ENCODE results near the gene GNG8.

Gene GNG8

GRCh38 chr19:46618670-46619231 is 17.3 kb downstream of the GNG8 start:
- no peak for DNase-seq (ENCODE audit: low read depth)

- DNase-seq (ENCODE audit: low read depth): no peak
These were observed 18.4 kb downstream of the GNG8 start for GRCh38 chr19:46617601-46618000.

GRCh38 chr19:46616631-46617322 is 19.2 kb downstream of the GNG8 start:
- no peak for DNase-seq (ENCODE audit: low read depth)

- DNase-seq (ENCODE audit: low read depth): no peak
These were observed 20.0 kb downstream of the GNG8 start for GRCh38 chr19:46615966-46616365.

GRCh38 chr19:46614114-46614722 is 21.8 kb downstream of the GNG8 start:
- DNase-seq (ENCODE audit: low read depth): no peak

- DNase-seq (ENCODE audit: low read depth): no peak
These were observed 22.5 kb downstream of the GNG8 start for GRCh38 chr19:46613525-46613924.

- DNase-seq (ENCODE audit: low read depth): no peak
These were observed 24.2 kb downstream of the GNG8 start for GRCh38 chr19:46611776-46612175.

- no peak for DNase-seq (ENCODE audit: low read depth)
These were observed 24.9 kb downstream of the GNG8 start for GRCh38 chr19:46610851-46611770.

- DNase-seq (ENCODE audit: low read depth): no peak
These were observed 25.6 kb downstream of the GNG8 start for GRCh38 chr19:46610413-46610775.

- no peak for DNase-seq (ENCODE audit: low read depth)
These were observed 26.2 kb downstream of the GNG8 start for GRCh38 chr19:46609511-46610412.

- DNase-seq (ENCODE audit: low read depth): no peak
These were observed 27.2 kb downstream of the GNG8 start for GRCh38 chr19:46608581-46609345.

- no peak for DNase-seq (ENCODE audit: low read depth)
These were observed 27.8 kb downstream of the GNG8 start for GRCh38 chr19:46608178-46608577.

- DNase-seq (ENCODE audit: low read depth): no peak
These were observed 28.6 kb downstream of the GNG8 start for GRCh38 chr19:46607448-46607841.

GRCh38 chr19:46606681-46607447 is 29.1 kb downstream of the GNG8 start:
- no peak for DNase-seq (ENCODE audit: low read depth)

- DNase-seq (ENCODE audit: low read depth): no peak
These were observed 30.0 kb downstream of the GNG8 start for GRCh38 chr19:46606019-46606418.

- no peak for DNase-seq (ENCODE audit: low read depth)
These were observed 30.6 kb downstream of the GNG8 start for GRCh38 chr19:46605356-46605821.

- DNase-seq (ENCODE audit: low read depth): no peak
These were observed 31.1 kb downstream of the GNG8 start for GRCh38 chr19:46604781-46605355.

- DNase-seq (ENCODE audit: low read depth): no peak
These were observed 32.2 kb downstream of the GNG8 start for GRCh38 chr19:46603752-46604231.

GRCh38 chr19:46603195-46603637 is 32.8 kb downstream of the GNG8 start:
- no peak for DNase-seq (ENCODE audit: low read depth)
